Endothelial cell (in vitro differentiated cells): ENCODE measurements around the gene ITGAE. TPM values are rescaled to one million over a fixed set of nuclear protein-coding genes. Genes with fewer than 3 reads are reported as not detected.

Experiments
- DNase-seq: peaks from one replicate; pipeline ENCODE4 v3.0.0; 2021; ENCODE audit warnings: low spot score
- H3K27ac Mint-ChIP-seq: one replicate; pipeline ENCODE4 v1.8.0; 2021; ENCODE audit warnings: mixed read lengths, inconsistent platforms; ENCODE audit not compliant: unreplicated experiment
- H3K27me3 Mint-ChIP-seq: one replicate; pipeline ENCODE4 v1.8.0; 2021; ENCODE audit warnings: mild to moderate bottlenecking, moderate library complexity, mixed read lengths, inconsistent platforms; ENCODE audit not compliant: unreplicated experiment
- H3K36me3 Mint-ChIP-seq: one replicate; pipeline ENCODE4 v1.8.0; 2021; ENCODE audit warnings: mild to moderate bottlenecking, low read depth, mixed read lengths, inconsistent platforms; ENCODE audit not compliant: unreplicated experiment
- H3K4me1 Mint-ChIP-seq: one replicate; pipeline ENCODE4 v1.8.0; 2021; ENCODE audit warnings: mild to moderate bottlenecking, mixed read lengths, inconsistent platforms; ENCODE audit not compliant: unreplicated experiment
- H3K4me3 Mint-ChIP-seq: one replicate; pipeline ENCODE4 v1.8.0; 2021; ENCODE audit warnings: mild to moderate bottlenecking, mixed read lengths, inconsistent platforms; ENCODE audit not compliant: unreplicated experiment
- H3K9me3 Mint-ChIP-seq: one replicate; pipeline ENCODE4 v1.8.0; 2021; ENCODE audit warnings: mixed read lengths, inconsistent platforms; ENCODE audit not compliant: unreplicated experiment
- CTCF ChIP-seq: fragments of 200-600 bp; sonication (generic); IDR thresholded peaks from one replicate; pipeline ENCODE4 v1.5.0; 2021; ENCODE audit warnings: antibody characterized with exemption; ENCODE audit not compliant: unreplicated experiment
- total RNA-seq: library from RNA; stranded (reverse); fragmentation: NEBNext Ultra II Directional; extraction: Animal tissue kit (Norgen Biotek cat#: 25700); gene quantifications from one replicate; pipeline ENCODE4 v1.2.1, GENCODE V29; 2021; ENCODE audit not compliant: unreplicated experiment

ITGAE gene
- total RNA-seq, 1 donor from 2014 or later: 30.0 TPM

GRCh38 chr17:3693829-3694231 lies 107.2 kb downstream of the ITGAE start:
- Mint-ChIP-seq H3K27me3 (peaks cover 16% of the 10 kb centered on the region), H3K4me3 (no peak overlapping the region), H3K9me3 (no peaks in the 10 kb centered on the region), H3K27ac (no peak overlapping the region), H3K36me3 (peaks cover 4% of the 10 kb centered on the region), H3K4me1 (peaks cover 4% of the 10 kb centered on the region)
- no peak for DNase-seq
- TF ChIP-seq CTCF: no peak

GRCh38 chr17:3693141-3693540 lies 107.8 kb downstream of the ITGAE start:
- DNase-seq: no peak
- Mint-ChIP-seq H3K27ac (no peak overlapping the region), H3K4me3 (no peak overlapping the region), H3K36me3 (peaks cover 4% of the 10 kb centered on the region), H3K9me3 (no peaks in the 10 kb centered on the region), H3K27me3 (peaks cover 16% of the 10 kb centered on the region), H3K4me1 (peaks cover 4% of the 10 kb centered on the region)
- no peak for TF ChIP-seq CTCF

GRCh38 chr17:3692346-3692745 lies 108.6 kb downstream of the ITGAE start:
- H3K27ac Mint-ChIP-seq: no peak overlapping the region
- H3K4me1 Mint-ChIP-seq: peaks cover 4% of the 10 kb centered on the region
- peaks cover 9% of the 10 kb centered on the region for H3K27me3 Mint-ChIP-seq
- no peak for DNase-seq
- no peak for TF ChIP-seq CTCF
- no peaks in the 10 kb centered on the region for H3K9me3 Mint-ChIP-seq
- peaks cover 4% of the 10 kb centered on the region for H3K36me3 Mint-ChIP-seq
- no peak overlapping the region for H3K4me3 Mint-ChIP-seq

GRCh38 chr17:3691617-3692067 lies 109.3 kb downstream of the ITGAE start:
- H3K27ac Mint-ChIP-seq: no peak overlapping the region
- H3K27me3 Mint-ChIP-seq: peaks cover 9% of the 10 kb centered on the region
- no peak overlapping the region for H3K4me3 Mint-ChIP-seq
- H3K9me3 Mint-ChIP-seq: no peaks in the 10 kb centered on the region
- no peak for DNase-seq
- H3K4me1 Mint-ChIP-seq: peaks cover 4% of the 10 kb centered on the region
- TF ChIP-seq CTCF: no peak
- peaks cover 4% of the 10 kb centered on the region for H3K36me3 Mint-ChIP-seq

DNA sequence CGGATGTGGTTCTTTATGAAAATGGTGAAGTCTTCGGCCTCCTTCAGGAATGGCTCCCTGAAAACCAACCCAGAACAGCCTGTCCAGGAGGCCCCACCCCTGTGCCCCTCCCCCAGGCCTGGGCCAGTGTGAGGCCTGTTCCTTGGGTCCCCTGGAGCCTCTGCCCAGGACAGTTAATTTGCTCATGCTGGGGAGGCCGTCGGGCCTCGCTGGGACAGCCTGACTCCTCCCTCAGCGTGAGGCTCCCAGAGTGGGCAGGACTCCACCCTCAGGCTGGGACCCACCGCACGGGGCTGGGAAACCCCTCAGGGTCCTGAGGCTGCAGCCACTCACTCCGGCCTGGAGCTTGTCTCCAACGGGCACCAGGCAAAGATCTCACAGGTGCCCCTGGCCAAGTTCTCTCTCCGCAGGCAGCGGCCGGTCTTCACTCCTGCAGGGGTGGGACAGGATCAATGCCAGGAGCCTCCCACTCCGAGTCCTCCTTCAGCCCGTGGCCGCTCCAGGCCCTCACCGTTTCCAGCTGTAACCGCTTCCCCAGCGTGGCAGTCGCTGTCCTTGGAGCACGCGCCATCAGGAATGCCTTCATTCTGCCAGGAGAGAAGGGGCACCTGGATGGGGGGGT lies 110.8 kb downstream of the ITGAE start:
- no peaks in the 10 kb centered on the region for H3K9me3 Mint-ChIP-seq
- peaks cover 9% of the 10 kb centered on the region for H3K27me3 Mint-ChIP-seq
- peaks cover 4% of the 10 kb centered on the region for H3K36me3 Mint-ChIP-seq
- H3K4me1 Mint-ChIP-seq: peaks cover 4% of the 10 kb centered on the region
- no peak overlapping the region for H3K27ac Mint-ChIP-seq
- no peak for TF ChIP-seq CTCF
- no peak overlapping the region for H3K4me3 Mint-ChIP-seq
- no peak for DNase-seq
